Measurements from ENCODE around the gene LSMEM2.
"Not testable (repeated sequence)": the region's sequence is repeated elsewhere in the genome, so short reads cannot be mapped to it uniquely, and the experiment has no call there.

Gene LSMEM2

DNA sequence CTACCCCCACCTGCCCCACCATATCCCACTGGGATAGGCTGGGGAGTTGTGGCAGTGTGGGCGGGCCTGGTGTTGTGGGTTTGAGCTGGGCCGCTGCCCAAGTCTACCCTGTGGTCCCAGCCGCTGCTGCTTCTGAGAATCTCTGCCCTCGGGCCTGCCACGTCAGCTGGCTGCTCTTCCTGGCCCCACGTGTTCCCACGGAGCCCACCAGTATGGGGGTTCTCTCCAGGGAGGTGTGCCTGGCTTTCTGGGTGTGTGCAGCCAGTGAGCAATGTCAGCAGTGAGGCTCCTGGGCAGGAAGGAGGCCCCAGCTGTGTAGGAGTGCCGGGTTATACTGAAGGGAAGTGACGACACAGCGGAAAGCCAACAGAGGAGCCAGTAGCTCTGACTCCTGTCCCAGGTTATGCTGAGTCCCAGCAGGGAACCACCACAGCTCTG, 32.4 kb upstream of the LSMEM2 start:
- peak; percentile 74 for DNase-seq

GRCh38 chr3:50248387-50248786, 30.5 kb upstream of the LSMEM2 start:
- DNase-seq: no peak

DNA sequence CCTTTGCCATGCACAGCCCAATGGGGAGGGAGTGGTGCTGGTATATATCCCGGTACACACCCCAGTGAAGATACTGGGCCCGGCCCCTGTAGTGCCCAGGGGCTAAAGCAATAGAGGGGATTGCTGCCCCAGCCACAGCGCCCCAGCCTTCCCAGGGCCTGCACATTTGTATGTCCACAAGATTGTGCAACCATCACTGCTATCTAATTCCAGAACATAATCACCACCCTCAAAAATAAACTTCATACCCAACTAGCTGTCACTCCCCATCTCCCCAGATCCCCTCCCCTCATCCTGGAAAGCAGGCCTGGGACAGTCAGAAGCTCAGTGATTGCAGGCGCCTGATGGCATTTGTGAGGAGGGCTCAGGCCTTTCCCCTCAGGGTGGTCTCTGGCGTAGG, 29.4 kb upstream of the LSMEM2 start:
- no peak for DNase-seq

DNA sequence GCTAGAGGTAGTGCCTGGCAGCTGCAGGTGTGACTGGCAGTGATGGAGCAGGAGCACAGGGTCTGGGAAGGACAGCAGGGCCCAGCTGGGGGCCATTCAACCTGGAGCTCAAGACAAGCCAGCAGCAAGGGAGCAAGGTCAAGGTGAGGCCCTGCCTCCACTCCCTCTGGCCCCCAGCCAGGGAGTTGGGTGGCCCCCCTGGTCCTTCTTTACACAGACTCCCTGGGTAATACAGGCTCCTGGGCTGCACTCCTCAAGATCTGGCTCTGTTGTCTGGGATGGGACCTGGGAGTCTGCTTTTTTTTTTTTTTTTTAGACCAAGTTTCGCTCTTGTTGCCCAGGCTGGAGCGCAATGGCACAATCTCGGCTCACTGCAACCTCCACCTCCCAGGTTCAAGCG, 28.4 kb upstream of the LSMEM2 start:
- no peak for DNase-seq

- DNase-seq: peak; percentile 45
Measured at GRCh38 chr3:50251220-50251619, 27.7 kb upstream of the LSMEM2 start.

DNA sequence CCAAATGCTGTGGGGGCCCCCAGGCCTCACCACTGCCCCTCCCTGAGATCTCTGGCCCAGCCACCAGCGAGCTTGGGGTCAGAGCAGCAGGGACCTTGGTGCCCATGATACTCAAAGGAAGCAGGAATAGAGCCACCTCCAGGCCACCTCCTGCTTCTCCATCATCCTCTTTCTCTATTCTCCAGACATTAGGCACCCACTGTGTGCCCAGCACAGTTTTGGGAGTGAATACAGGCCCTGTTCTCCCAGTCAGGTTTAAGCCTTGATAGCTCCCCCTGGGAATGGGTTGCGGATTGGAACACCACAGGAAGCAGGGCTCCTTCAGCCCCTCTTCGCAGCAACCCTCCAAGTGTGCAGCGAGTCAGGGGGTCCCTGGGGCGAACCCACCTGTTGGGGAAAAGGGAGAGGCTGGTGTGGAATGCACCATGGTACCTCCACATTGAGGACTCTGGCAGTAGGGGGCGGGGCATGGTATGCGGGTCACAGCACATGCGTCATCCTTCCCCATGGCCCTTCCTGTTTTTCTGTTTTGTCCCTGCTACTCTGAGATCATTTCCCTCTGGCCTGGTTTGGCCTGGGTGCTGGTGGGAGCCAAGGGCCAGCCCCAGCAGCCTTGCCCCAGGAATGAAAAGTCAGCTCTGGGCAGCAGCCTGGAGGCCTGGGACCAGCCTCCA, 24.2 kb upstream of the LSMEM2 start:
- DNase-seq: no peak

DNA sequence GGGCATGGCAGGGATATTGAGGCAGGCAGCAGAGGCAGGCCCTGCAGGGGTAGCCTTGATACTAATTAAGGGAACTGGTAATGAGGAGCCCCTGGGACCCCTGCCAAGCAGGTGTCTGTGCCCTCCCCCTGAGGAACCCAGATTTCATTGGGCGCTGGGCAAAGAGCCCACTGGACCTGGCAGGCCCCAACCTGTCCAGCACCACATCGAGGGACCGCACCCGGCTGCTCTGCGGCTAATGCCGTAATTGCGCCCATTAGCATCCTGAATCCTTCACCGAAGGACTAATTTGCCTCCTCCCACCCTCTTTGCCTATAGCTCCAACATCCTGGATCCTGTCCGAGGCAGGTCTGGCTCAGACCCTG, 23.7 kb upstream of the LSMEM2 start:
- DNase-seq: no peak

GRCh38 chr3:50256978-50257890, 21.7 kb upstream of the LSMEM2 start:
- peak; percentile 52 for DNase-seq

GRCh38 chr3:50258029-50258680, 20.7 kb upstream of the LSMEM2 start:
- no peak for DNase-seq

DNA sequence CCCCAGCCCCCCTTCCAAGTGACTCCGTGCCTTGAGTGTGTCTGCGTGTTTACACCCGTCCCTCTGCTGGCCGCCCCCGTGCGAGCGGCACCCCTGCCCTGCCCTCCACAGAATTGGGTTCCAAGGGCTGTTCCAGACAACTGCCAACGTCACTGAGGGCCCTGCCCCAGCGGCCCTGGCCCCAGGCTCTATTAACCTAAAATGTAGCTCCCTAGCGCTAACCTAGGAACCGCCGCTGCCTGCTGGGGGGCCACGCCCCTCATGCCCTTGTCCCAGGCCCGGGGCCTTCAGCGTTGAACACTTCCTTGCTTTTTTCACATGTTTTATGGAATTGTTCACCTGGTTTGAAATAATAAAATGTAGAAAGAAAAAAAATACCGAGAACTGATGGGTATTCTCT, 19.9 kb upstream of the LSMEM2 start:
- no peak for DNase-seq

- no peak for DNase-seq
Measured at GRCh38 chr3:50259432-50260026, 19.4 kb upstream of the LSMEM2 start.

- DNase-seq: peak; percentile 83
Measured at GRCh38 chr3:50260027-50260941, 18.6 kb upstream of the LSMEM2 start.

DNA sequence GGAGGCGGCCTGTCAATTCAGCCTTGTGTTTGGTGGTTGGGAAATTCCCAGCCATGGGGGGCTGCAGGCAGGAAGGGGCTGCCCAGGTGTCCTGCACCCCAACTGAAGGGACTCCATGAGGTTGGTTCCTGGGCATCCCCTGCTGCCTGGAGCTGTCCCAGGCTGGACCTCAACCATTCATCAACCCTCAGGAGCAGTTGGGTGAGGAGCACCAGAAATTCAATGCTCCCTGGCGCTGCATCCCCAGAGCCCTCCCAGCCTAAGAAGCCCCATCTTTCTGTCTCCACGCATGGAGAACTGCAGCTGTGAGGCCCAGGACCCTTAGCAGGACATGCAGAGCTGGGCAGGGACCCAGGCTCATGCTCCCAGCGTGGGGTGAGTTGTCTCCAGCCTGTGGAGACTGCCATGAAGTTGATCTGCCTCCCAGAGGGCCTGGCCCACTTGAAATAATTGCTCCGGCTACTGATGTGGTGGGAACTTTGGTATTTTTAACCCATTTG, 17.9 kb upstream of the LSMEM2 start:
- DNase-seq: no peak

- no peak for DNase-seq
Measured at GRCh38 chr3:50261505-50261904, 17.4 kb upstream of the LSMEM2 start.

DNA sequence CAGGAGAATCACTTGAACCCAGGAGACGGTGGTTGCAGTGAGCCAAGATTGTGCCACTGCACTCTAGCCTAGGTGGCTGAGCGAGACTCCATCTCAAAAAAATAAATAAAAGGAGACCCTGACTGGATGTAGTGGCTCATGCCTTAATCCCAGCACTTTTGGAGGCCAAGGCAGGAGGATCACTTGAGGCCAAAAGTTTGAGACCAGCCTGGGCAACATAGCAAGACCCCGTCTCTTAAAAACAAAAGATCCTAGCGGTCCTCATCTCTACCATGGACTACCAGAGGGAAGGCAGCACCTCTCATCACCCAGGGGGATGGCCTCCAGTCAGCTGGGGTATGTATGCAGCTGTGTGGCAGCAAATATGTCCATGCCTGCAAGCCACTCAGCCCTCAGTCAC, 16.7 kb upstream of the LSMEM2 start:
- DNase-seq: not testable (repeated sequence)

DNA sequence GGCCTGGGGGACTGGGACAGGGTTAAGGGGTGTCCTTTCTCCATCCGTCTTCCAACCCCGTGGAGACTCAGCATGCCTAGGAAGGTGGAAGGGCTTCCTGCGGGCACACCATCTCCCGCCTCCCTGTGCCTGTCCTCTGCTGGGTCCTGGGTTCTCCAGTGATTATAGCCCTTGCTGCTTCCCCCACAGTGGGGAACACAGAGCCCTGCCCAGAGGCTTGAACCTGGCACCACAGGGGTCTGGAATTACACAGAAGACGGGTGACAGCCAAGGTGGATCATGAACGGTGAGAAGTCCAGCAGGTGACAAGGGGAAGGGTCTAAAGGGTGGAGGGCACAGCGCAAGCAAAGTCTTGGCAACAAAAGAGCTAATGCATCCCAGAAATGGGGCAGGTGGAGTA, 16.1 kb upstream of the LSMEM2 start:
- no peak for DNase-seq

DNA sequence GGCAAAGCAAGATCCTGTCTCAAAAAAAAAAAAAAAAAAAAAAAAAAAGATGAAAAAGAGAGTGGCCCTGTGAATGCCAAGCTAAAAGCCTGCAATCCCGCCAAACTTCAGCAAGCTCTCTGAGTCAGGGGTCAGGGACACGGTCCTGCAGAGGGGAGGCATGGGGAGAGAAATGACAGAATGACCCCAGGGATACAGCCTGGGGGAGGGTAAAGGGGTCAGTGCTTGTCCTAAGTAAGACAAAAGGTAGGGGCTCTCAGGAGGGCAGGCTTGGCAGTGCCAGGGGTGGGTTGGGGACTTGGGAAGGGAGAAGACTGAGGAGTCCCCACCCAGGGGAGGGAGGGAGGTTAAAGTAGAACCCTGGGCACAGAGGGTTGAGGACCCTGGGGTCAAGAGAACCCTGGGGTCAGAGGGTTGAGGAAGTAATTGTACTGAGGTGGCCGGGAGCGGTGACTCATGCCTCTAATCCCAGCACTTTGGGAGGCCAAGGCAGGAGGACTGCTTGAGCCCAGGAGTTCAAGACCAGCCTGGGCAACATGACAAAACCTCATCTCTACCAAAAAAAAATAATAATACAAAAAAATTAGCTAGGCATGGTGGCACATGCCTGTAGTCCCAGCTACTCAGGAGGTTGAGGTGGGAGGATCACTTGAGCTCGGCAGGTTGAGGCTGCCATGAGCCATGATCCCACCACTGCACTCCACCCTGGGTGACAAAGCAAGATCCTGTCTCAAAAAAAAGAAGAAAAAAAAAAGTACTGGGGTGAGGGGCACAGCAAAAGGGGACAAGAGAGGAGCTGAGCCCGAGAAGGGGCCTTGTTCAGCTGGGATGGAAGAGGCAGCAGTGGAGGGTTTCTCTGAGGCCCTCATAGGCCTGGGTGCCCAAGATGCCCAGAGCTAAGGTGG, 15.2 kb upstream of the LSMEM2 start:
- DNase-seq: no peak

DNA sequence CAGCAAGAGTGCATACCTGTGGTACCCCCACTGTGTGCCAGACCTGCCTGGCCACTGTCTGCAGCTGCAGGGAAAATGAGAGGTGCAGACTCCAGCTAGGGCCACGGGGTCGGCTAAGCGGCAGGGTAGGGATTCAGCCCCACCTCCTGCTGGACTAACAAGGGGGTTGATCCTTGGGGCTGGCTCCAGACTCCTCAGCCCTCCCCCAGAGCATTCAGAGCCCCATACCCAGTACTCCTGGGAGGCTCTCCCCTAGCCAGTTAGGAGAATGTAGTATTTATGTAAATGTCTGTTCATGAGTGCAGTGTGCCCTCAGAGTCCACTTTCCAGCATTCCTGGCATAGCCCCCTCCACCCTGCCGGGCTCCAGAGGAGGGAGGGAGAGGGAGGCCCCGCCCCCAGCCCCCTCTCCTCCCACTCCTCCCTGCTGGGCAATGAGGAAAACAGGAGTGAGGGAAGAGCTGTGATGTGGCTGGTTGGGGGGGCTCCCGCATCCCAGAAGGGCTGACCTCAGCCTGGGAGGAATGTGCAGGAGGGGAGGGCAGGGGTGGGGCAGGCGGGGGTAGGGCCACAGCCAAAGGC, 14.4 kb upstream of the LSMEM2 start:
- no peak for DNase-seq

- DNase-seq: no peak
Measured at GRCh38 chr3:50264964-50265485, 13.9 kb upstream of the LSMEM2 start.

DNA sequence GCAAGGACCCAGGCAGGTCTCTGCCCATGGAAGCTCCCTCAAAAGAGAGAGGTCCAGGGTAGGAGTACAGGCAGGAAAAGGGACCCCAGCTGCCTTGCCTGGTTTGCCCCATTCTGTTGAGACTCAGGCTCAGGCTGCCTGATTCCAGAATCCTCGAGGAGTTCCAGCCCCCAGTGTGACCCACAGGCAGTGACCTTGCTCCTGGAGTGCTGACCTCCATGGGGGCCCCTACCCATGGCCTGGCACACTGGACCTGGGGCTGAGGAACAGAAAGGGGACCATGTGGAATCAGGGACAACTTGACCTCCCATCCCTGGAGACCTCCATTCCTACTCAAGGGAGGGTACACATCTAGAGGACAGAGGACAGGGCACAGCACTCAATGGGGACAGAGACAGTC, 13.3 kb upstream of the LSMEM2 start:
- no peak for DNase-seq

All from stimulated activated CD4-positive, alpha-beta T cell treated with anti-CD3 and anti-CD28 coated beads, Interleukin-12 subunit alpha, Interleukin-12 subunit beta, amount 100 ng/mL, for 4 hours (primary cell).